Activated CD4-positive, alpha-beta T cell treated with anti-CD3 and anti-CD28 coated beads for 48 hours (primary cell): Measurements from ENCODE around the gene RPL7A.
"Not testable (repeated sequence)": the region's sequence is repeated elsewhere in the genome, so short reads cannot be mapped to it uniquely, and the experiment has no call there.

Experiments used
- DNase-seq: peaks from one replicate; pipeline ENCODE4 v3.0.0-alpha.2; 2020

Gene RPL7A

DNA sequence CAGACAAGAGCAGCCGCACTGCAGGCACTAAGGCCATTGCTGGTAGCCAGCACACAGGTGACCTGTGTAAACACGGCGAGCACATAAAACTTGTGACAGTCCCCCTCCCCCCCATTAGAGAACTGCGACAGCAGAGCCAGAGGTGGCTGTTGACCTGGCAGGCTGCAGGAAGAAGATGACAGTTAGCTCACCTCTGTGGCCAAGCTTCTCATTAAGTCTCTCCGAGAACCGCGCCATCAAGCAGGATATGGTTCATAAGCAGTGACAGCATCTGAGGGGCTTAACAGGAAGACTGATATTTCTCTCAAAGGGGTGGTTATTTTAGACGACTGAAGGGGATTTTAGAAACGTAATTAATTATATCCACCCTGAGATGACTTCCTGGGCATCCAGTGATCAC lies 22.7 kb downstream of the RPL7A start:
- DNase-seq: peak; percentile 46

DNA sequence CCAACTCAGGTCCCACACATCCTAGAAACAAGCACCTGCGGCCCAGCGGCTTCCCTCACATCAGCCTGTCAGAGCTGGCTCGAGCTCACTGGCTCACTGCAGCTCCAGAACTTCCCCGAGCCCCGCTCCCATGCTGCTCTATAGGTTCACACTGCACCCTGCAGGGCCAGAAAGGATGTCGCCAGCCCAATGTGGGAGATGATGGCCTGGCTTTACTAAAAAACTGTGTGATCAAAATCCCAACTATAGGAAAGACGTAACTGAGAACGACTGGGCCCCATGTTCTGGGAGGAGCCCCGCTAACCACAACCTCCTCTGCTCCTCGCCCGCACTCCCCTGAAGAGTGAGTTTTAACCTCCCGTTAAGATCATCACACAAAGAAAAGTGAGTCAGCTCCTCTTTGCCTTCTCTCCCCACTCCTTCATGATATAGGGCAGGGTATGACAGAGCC lies 23.3 kb downstream of the RPL7A start:
- DNase-seq: peak; percentile 88

DNA sequence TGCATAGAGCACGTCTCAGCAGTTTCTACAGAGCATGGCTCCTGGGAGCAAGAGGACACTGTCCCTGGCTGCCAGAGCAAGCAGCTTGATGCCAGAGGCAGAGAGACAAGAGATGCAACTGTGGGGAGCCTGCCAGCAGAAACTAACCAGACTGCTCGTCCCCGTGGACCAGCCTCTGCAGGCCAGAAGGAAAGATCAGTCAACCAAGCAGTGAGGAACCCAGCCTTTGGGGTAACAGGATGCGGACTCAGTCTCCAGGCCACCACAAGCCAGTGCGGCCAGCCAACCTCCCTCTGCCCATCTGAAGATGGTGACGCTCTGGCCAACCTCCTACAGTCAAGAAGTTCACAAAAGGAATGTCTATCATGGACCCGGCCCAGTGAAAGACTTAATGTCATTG lies 24.1 kb downstream of the RPL7A start:
- DNase-seq: no peak

DNA sequence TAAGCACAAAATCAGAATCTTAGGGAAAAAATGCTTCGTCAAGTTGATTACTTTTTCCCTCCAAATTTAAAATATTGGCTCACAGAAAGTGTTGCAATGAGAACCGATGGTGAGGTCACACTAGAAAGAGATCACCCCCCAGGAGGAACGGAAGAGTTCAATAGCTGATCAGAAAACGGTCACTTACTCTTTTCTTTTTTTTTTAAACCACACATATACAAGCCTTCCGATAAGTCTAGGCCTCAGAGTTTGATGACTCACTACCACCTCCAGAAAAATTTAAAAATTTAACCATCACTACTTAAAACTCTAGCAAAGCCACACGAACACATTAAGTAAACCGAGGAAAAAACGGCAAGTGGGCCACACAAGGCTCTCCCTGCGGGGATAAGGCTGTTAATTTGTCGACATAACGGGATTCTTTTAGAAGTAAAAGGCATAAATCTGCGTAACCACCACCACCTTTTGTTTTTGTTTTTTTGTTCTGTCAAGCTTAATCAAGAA lies 26.6 kb downstream of the RPL7A start:
- DNase-seq: no peak

DNA sequence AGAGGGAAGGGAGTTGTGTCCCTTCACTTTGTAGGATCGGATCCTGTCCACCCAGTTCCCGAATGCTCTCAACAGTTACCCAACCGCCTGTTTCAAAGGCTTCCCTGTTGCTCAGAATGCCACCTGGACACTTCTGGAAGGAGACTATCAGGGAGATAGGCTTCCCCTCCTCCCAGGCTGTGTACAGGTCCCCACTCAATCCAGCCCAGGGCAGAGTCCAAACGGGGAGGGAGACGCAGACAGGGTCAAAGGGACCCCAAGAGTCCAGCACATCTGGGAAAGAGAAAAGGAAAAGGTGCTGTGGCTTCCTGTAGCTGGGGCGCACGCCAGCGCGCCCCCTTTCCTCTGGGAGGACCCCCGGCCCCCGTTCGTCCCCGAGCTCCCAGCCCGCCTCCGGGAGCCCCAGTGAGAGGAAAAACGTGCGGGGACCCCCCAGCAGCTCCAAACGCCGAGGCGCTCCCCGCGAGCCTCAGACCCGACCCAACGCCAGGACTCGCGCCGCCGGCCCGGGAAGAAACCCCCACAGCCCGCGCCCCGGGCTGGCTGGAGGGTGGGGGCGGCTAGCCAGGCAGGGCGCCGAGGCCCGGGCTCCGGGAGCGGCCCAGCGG lies 27.2 kb downstream of the RPL7A start:
- DNase-seq: no peak

DNA sequence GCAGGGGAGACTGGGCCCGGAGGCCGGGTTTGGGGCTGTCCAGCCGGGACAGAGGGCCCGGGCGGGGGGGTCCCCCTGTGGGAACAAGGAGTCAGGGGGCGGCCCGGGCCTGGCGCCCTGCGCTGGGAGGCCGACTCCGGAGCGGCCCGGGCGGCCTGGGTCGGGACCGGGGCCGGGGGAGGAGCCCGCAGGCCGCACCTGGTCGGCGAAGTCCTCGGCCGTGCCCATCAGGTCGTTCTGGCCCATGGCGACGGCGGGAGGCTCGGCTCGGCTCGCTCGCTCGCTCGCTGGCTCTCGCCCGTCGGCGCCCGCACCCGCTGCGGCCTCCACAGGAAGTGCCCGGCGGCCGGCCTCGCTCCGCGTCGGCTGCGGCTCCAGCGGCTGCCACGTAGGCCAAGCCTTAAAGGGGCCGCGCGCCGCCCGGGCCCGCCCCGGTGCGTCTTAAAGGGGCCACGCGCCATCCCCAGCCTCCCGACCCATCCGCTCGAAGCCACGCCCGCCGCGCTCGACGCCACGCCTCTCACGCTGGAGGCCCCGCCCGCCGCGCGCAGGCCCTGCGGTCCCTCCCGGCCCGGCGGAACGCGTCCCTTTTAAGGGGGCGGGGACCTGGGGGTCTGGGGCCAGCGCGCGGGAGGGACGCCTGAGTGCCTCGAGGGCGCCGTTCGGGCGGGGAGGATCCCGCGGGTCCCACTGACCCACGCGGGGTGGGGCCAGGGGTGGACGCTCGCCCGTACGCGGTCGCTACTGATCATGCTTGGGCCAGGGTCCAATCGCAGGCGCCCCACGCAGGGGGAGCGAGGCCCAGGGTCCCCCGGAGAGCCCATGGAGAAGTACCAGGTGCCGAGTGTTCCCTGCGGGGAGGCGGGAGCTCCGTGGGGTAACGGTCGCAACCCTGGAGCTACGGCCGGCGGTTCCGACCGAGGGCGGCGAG lies 28.0 kb downstream of the RPL7A start, which contains the start of the genes STKLD1 and SURF4:
Gene STKLD1 (plus strand): TSS at position 643 of the 931 bp plus-strand sequence. CDS start 108 bp downstream, at position 751.
Gene SURF4 (minus strand): TSS at position 337 of the 931 bp plus-strand sequence. CDS start 91 bp downstream, at position 246.
- DNase-seq: peak; percentile 97

DNA sequence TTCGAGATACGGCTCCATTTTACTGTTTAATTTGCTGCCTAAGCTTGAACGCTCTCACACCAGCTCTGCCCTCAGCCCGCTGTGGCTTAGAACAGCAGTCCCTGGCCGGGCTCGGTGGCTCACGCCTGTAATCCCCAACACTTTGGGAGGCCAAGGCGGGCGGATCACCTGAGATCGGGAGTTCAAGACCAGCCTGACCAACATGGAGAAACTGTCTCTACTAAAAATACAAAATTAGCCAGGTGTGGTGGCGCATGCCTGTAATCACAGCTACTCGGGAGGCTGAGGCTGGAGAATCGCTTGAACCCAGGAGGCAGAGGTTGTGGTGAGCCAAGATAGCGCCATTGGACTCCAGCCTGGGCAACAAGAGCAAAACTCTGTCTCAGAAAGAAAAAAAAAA lies 29.3 kb downstream of the RPL7A start:
- not testable (repeated sequence) for DNase-seq

DNA sequence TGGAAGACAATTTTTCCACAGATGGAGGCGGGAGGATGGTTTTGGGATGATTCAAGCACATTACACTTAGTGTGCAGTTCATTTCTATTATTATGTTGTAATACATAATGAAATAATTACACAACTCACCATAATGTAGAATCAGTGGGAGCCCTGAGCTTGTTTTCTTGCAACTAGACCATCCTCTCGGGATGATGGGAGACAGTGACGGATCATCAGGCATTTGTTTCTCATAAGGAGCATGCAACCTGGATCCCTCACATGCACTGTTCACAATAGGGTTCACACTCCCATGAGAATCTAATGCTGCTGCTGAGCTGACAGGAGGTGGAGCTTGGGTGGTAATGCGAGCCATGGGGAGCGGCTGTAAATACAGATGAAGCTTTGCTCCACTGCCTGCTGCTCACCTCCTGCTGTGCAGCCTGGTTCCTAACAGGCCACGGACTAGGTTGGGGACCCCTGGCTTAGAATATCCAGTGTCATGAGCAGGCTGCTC lies 29.8 kb downstream of the RPL7A start:
- no peak for DNase-seq

DNA sequence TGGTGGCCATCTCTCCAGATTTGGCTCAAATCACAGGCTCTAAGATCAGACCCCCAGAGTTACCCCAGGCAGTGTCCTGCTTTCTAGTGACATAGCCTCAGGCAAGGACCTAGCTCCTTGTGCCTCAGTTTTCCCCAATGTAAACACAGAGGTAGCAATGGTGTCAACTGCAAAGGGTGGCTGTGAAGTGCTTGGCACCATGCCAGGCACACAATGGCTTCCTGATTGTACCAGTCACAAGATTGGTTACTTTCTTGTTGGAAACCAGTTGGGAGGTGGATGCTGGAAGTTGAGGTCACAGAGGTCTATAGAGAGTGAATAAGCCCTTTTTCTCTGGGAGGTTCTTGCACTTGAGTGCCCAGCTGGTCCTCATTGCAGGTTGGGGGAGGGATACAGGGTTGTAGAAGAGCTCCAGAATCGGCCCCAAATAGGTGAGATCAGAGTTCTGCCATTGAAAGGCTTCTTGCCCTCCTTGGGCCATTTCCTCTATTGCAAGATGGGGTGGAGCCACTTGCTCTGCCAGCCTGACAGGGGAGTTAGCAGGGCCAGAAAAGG lies 30.5 kb downstream of the RPL7A start:
- DNase-seq: no peak

DNA sequence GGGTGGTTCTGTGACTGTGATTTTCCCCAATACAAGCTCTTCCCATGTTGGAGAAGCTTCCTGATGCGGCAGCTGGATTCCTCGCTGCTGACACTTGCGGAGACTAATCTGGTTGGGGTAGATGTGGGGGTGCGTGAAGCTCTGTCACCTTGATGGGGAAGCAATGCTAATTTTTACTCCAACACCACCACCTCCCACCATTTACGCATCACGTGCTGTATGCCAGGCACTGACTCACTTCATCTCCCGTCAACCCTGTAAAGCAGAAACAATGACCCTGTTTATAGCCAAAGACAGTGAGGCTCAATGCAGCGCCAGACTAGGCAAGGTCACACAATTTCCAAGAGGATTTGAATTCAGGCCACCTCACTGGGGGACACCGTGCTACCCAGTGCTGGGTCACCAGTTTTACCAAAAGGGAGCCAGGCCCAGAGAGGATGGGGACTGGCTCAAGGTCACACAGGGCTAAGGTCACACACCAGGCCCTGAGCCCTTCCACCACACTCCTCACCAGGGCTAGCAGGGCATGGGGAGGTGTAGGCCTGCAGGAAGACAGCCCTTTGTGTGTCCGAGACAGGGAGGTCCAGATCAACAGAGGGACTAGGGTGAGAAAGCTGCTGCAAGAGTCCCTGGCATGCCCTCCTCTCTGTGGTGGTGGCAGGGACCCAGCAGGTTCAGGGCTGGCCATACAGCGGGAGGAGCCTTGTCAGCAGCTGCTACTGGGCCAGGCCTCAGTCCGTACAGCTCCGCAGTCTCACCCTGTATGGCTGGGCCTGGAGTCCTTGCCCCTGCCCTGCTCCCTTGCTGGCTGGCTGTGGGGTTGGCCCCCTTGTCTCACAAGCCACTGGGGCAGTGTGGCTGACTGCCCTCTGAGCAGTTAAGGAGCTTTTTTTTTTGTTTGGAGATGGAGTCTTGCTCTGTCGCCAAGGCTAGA lies 31.4 kb downstream of the RPL7A start:
- DNase-seq: no peak

DNA sequence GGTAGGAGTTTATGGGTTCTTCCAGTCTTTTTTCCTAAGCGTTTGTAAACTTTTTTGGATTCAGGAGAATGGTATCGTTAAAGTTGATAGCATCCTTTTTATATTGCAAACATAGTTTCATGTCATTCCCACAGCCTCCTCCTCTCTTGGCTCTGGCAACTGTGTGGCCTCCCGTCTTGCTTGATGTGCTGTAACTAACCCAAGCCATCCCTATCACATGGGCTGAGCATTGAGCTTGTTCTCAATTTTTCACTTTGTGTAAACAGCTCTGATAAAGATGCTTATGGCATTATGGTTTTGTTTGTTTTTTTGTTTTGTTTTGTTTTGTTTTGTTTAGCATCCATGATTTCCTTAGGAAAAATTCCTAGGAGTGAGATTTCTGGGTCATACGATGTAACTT lies 32.7 kb downstream of the RPL7A start:
- DNase-seq: no peak

DNA sequence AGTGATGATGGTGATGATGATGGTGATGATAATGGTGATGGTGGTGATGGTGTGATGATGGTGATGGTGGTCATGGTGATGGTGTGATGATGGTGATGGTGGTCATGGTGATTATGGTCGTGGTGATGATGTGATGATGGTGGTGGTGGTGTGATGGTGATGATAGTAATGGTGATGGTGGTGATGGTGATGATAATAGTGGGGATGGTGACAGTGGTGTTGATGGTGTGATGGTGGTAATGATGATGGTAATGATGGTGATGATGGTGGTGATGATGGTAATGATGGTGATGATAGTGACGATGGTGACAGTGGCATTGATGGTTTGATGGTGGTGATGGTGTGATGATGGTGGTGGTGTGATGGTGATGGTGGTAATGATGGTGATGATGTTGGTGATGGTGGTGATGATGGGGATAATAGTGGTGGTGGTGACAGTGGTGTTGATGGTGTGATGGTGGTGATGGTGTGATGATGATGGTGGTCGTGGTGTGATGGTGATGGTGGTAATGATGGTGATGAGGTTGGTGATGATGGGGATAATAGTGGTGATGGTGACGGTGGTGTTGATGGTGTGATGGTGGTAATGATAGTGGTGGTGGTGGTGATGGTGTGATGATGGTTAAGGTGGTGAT lies 34.6 kb downstream of the RPL7A start:
- DNase-seq: no peak

DNA sequence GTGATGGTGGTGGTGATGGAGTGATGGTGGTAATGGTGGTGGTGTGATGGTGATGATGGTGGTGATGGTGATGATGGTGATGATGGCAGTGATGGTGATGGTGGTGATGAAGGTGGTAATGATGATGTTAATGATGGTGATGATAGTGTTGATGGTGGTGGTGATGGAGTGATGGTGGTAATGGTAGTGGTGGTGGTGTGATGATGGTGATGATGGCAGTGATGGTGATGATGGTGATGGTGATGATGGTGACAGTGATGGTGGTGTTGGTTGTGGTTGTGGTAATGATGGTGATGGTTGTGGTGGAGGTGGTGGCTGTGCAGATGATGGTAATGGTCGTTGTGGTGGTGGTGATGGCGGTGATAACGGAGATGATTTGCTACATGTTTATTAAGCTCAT lies 35.4 kb downstream of the RPL7A start:
- DNase-seq: no peak

DNA sequence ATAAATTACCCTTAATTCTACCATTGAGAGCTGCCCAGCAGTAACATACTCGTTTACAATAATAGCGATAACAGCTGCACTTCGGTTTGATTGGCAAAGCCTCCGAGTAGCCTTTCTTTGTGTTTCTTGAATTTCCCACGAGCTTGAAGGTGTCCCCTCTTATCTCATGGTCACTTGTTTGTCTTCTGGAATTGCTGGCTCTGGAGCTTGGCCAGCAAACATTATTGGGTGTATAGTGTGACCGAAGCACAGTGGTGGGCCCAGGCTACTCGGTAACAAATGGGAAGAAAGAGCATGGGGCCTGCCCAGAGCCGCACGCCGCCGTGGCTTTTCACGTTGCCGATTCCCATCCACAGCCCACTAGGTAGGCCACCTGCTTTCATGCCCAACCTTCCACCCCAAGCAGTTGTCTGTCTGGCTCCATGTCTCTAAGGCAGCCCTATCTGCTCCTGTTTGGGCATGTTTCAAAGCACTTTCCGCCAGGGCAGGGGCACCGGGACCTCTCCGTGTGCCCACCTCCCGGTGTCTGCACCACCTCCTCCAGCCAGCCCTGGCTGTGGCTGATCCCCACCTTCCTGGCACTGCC lies 36.8 kb downstream of the RPL7A start:
- DNase-seq: no peak

DNA sequence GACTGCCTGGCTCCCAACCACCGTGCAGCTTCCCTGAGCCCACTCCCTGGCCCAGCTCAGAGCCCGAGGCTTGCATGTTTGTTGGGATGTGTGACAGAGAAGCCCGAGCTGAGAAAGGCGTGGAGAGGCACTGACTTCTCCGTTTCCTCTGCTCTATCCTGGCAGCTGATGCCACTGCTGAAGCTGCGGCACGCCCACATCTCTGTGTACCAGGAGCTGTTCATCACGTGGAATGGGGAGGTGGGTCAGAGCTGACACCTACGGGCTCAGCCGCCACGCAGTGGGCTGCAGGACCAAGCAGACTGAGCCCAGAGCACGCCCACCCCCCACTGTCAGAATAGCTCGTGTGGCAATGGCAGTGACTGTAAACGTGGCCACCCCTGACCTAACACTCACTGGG lies 37.4 kb downstream of the RPL7A start:
- no peak for DNase-seq

DNA sequence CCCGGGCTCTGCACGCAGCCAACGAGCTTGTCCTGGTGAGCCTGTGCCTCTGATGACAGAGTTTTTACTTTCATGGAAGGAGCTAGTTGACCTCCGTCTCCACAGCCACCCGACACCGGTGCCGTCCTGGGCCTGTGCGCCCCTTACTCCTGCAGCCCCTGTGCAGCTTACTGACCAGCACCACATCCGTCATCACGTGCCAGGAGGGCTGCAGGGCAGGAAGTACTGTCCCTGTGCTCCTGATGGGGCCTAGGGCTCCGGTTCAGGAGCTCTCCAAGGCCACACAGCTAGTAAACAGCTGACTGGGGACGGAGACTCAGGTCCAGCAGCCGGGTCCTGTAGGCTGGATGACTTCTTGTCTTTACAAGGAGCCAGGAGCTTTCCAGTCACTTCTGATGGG lies 38.3 kb downstream of the RPL7A start:
- no peak for DNase-seq

DNA sequence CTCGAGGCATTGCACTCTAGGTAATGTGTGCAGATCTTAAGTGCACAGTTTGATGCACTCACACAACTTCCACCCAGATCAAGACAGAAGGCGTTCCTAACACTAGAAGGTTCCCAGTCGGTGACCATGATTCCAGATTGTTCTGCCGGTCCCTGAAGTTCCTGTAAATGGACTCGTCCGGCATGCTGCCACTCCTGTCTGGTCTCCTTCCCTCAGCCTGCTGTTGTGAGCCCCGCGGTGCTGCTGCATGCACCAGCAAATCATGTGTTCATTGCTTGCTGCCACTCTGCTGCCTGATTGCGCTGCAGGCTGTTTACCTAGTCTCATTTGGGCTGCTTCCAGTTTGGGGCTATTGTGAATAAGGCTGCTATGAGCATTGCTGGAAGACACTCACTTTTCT lies 39.7 kb downstream of the RPL7A start:
- DNase-seq: no peak

DNA sequence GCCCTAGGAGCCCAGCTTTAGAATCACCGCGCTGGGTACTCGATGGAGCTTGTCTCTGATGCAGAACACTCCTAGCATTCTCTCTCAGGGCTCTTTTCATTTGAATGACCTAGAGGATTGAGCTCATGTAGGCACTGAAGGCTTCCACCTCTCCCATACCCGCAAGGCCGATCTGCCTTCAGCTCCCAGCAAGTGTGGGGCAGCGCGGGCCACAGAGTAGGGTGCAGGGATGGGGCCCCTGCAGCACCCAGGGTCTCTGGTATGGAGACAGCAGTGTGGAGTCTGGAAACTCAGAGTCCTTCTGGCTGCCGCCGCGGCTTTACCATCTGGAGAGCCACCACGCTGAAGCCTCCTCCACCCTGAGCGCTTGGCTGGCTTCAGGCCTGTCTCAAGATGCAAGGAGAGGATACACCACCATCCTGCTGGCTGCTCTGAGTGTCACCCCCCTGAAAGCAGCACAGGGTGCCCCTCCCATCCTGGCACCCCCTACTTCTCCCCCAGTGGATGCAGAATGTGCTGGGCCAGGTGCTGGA lies 41.1 kb downstream of the RPL7A start:
- DNase-seq: no peak

DNA sequence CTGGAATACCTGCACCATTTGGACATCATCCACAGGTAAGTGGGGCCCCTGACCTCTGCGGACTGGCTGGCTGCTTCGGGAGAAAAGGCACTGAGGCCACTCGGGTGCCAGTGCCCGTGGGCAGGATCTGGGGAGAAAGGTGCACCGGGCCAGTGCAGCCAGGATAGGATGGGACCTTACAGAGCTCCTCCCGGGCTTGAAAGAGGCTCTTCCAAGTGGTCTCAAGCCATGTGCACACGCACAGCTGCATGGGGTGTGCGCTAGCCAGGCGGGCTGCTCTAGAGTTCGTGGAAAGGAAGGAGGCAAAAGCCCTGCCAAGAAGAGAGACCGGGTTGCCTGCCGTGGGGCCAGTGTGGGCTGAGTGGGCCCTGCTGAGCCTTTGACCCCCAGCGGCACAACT lies 41.5 kb downstream of the RPL7A start:
- no peak for DNase-seq

DNA sequence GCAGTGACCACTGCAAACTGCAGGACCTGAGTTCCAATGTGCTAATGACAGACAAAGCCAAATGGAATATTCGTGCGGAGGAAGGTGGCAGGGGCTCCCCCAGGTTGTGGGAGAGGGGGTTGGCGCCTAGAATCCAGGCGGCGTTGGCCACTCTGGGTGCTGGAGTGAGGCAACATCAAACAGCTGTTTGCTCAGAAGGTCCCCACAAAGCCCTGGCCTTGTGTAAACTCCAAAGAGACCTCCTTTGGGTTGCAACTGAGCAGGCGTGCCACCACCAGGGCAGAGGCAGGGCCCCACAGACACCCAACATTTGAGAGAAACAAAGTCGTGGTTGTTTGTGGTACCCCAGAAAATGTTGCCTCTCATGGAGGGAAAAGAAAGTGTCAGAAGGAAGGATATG lies 42.7 kb downstream of the RPL7A start:
- no peak for DNase-seq

DNA sequence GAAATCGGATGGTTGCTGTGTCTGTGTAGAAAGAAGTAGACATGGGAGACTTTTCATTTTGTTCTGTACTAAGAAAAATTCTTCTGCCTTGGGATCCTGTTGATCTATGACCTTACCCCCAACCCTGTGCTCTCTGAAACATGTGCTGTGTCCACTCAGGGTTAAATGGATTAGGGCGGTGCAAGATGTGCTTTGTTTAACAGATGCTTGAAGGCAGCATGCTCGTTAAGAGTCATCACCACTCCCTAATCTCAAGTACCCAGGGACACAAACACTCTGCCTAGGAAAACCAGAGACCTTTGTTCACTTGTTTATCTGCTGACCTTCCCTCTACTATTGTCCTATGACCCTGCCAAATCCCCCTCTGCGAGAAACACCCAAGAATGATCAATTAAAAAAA lies 43.4 kb downstream of the RPL7A start:
- DNase-seq: not testable (repeated sequence)
